Measurements from ENCODE around the gene KL. TPM values are rescaled to one million over a fixed set of nuclear protein-coding genes. Genes with fewer than 3 reads are reported as not detected.

KL gene
- total and polyA plus RNA-seq, 2 of the 8 experiments (the other 6 are each of a cell fraction or from before 2014, with no cell fraction given), result 0.02 TPM; not detected in 1

DNA sequence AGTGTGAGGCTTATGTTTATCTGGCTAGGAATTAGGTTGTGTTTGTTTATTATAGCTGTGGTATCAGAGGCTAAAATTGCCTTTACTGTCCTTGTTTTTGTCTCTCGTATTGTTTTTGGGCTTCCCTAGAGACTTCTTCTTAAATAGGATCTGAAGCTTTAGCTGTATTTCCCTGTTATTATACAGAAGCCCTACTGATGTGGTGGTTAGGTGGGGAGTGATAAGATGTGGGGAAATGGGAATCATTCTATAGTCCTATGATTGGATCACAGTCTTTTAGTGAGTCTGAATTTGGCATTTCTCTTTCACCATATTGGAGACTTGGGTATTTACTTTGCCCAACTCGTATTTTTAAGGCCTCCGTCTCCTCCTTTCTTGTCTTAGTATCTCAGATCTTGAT, 8.3 kb upstream of the KL start:
- H2BK20ac ChIP-seq (ENCODE audit: low read length), result no peak overlapping the region
- H3K56ac ChIP-seq (replicated peaks; ENCODE audit: insufficient read length, low read depth, low read length), result no peak overlapping the region
- H3K79me1 ChIP-seq (ENCODE audit: low read depth, low read length), result no peaks in the 10 kb centered on the region
- H3K14ac ChIP-seq (ENCODE audit: insufficient read length), result no peak overlapping the region
- no peak overlapping the region for H3K4me3 ChIP-seq (ENCODE audit: extremely low read depth in 1 of 4, insufficient read depth in 2 of 4, low read depth in 3 of 4, low read length in 4 of 4)
- H3K4me2 ChIP-seq (ENCODE audit: insufficient read depth in 1 of 2, low read depth in 2 of 2, low read length in 2 of 2), result no peak overlapping the region
- ChIA-PET POLR2A (ENCODE audit: partially characterized antibody) (no interaction called here), CTCF (ENCODE audit: partially characterized antibody) (interaction anchor here (0.9 kb wide), 1 partner anchor 9 kb away, joined by 3 read pairs; no protein-coding TSS in a partner anchor)
- H4K8ac ChIP-seq (ENCODE audit: extremely low read depth, insufficient read depth, low read length), result no peak overlapping the region
- 86% methylated on average over 3 of the region's 3 CpGs; no CpG with 5 or more reads in 1 of the 2 experiments for WGBS, 2 experiments (ENCODE audit: extremely low coverage in 1 of 2, insufficient coverage in 1 of 2, insufficient read length in 1 of 2, insufficient replicate concordance in 2 of 2, low coverage in 1 of 2, low lambda C conversion rate in 2 of 2, missing lambda C conversion rate in 1 of 2)
- DNase-seq (ENCODE audit: low read depth in 1 of 2, low spot score in 2 of 2) (no peak), FAIRE-seq (no peak)
- H3K27ac ChIP-seq (ENCODE audit: low read depth, low read length), result no peak overlapping the region
- no peak overlapping the region for H2BK15ac ChIP-seq (ENCODE audit: low read length)
- H2AFZ ChIP-seq (ENCODE audit: low read length), result no peak overlapping the region
- no peak overlapping the region for H2AK5ac ChIP-seq (ENCODE audit: low read depth, low read length)
- no peak overlapping the region for H4K91ac ChIP-seq (replicated peaks; ENCODE audit: insufficient read length, low read length)
- H3K36me3 ChIP-seq (ENCODE audit: control insufficient read depth in 2 of 4, insufficient read depth in 4 of 4, low read length in 3 of 4), result no peaks in the 10 kb centered on the region
- no peak overlapping the region for H3K18ac ChIP-seq (ENCODE audit: extremely low read depth, low read length)
- no peak overlapping the region for H2BK12ac ChIP-seq (ENCODE audit: low read depth, low read length)
- H3K9me3 ChIP-seq (ENCODE audit: insufficient read depth in 2 of 2, low read depth in 1 of 2, low read length in 1 of 2), result peaks cover 8 to 10% of the 10 kb centered on the region in 2 experiments
- 0 out of 7 replicates have a peak, but pooled peaks cover 0 to 3% (median 0%) of the 10 kb centered on the region in 4 experiments for H3K4me1 ChIP-seq (replicated peaks in 1 of 4; ENCODE audit: control insufficient read depth in 3 of 4, insufficient read depth in 4 of 4, low read length in 3 of 4)
- peaks cover 0 to 1% (median 0%) of the 10 kb centered on the region in 4 experiments; a peak in 1 of 7 replicates for H3K27me3 ChIP-seq (replicated peaks in 1 of 4; ENCODE audit: control insufficient read depth in 3 of 4, extremely low read depth in 1 of 4, insufficient read depth in 3 of 4, low read length in 3 of 4)
- H2BK5ac ChIP-seq (ENCODE audit: low read depth, low read length), result no peak overlapping the region
- H4K20me1 ChIP-seq (replicated peaks in 1 of 2; ENCODE audit: control insufficient read depth in 1 of 2, insufficient read depth in 2 of 2, low read length in 2 of 2), result no peaks in the 10 kb centered on the region
- no peaks in the 10 kb centered on the region for H3K79me2 ChIP-seq (ENCODE audit: control insufficient read depth in 1 of 2, insufficient read depth in 2 of 2, low read length in 2 of 2)
- no peak overlapping the region for H3K23ac ChIP-seq (ENCODE audit: insufficient read length)
- TF ChIP-seq, protein P1, sequence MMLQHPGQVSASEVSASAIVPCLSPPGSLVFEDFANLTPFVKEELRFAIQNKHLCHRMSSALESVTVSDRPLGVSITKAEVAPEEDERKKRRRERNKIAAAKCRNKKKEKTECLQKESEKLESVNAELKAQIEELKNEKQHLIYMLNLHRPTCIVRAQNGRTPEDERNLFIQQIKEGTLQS (IDR thresholded peaks at IDR 0.05; ENCODE audit: insufficient read depth, low read depth, low read length), result no peak
- TF ChIP-seq KDM1A (IDR thresholded peaks at IDR 0.05; ENCODE audit: borderline replicate concordance, low read length) (no peak), SRF (IDR thresholded peaks at IDR 0.05; ENCODE audit: low read depth, low read length) (no peak), BRCA1 (IDR thresholded peaks at IDR 0.05; ENCODE audit: low read depth, low read length) (no peak), CBX5 (IDR thresholded peaks at IDR 0.05; ENCODE audit: low read depth, low read length) (no peak), BCL11A (IDR thresholded peaks at IDR 0.05; ENCODE audit: low read depth in 2 of 2, low read length in 2 of 2) (no peak), ASH2L (IDR thresholded peaks at IDR 0.05; ENCODE audit: low read length) (no peak)
- TF ChIP-seq, protein P2, sequence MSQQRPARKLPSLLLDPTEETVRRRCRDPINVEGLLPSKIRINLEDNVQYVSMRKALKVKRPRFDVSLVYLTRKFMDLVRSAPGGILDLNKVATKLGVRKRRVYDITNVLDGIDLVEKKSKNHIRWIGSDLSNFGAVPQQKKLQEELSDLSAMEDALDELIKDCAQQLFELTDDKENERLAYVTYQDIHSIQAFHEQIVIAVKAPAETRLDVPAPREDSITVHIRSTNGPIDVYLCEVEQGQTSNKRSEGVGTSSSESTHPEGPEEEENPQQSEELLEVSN (IDR thresholded peaks at IDR 0.05), result no peak
- H3K23me2 ChIP-seq (ENCODE audit: low read depth, low read length), result peaks cover 2% of the 10 kb centered on the region; the same call in 1 of the 2 replicates
- H4K5ac ChIP-seq (ENCODE audit: insufficient read length, low read depth, low read length), result no peak overlapping the region
- no peak overlapping the region for H2BK120ac ChIP-seq (replicated peaks; ENCODE audit: low read depth, low read length)
- no peak overlapping the region for H3K4ac ChIP-seq (replicated peaks; ENCODE audit: insufficient read length, low read depth, low read length)
- no peak overlapping the region for H3K9ac ChIP-seq (replicated peaks in 1 of 4; ENCODE audit: extremely low read depth in 1 of 4, low read depth in 3 of 4, low read length in 3 of 4)
